HCT116 (cell line): ENCODE results near the gene PRPF6.

Source experiments
- ATF3 ChIP-seq: IDR thresholded peaks from 2 replicates; pipeline ENCODE4 v1.6.1; 2012
- CTCF ChIP-seq, 3 experiments: fragments of 200-600 bp in 1 of 3; sonication (generic) in 1 of 3; IDR thresholded peaks in 2 of 3; conservative IDR thresholded peaks in 1 of 3; 2 replicates each; pipeline ENCODE4 v1.5.1; 2012 to 2017; ENCODE audit warnings: low read depth in 2 of 3, low read length in 2 of 3, antibody characterized with exemption in 1 of 3, borderline replicate concordance in 1 of 3, control low read depth in 1 of 3, mild to moderate bottlenecking in 1 of 3, mixed read lengths in 1 of 3, mixed run types in 1 of 3, moderate library complexity in 1 of 3; ENCODE audit not compliant: insufficient read depth in 1 of 3
- EZH2 ChIP-seq: fragments of 200-600 bp; sonication (generic); IDR thresholded peaks from 2 replicates; pipeline ENCODE4 v1.6.1; 2017; ENCODE audit warnings: antibody characterized with exemption, mixed run types
- FOSL1 ChIP-seq: IDR thresholded peaks from 2 replicates; pipeline ENCODE4 v1.6.1; 2012; ENCODE audit warnings: low read depth
- POLR2A ChIP-seq: IDR thresholded peaks from 2 replicates; pipeline ENCODE4 v1.7.0; 2011; ENCODE audit warnings: borderline replicate concordance; ENCODE audit not compliant: insufficient read depth, insufficient read length; ENCODE audit errors: extremely low read depth
- POLR2AphosphoS5 ChIP-seq: IDR thresholded peaks from 2 replicates; pipeline ENCODE4 v1.6.1; 2011; ENCODE audit warnings: mild to moderate bottlenecking, low read depth, low read length, moderate library complexity
- RAD21 ChIP-seq: IDR thresholded peaks from 2 replicates; pipeline ENCODE4 v1.6.1; 2012; ENCODE audit warnings: low read depth, mild to moderate bottlenecking
- SP1 ChIP-seq: IDR thresholded peaks from 2 replicates; pipeline ENCODE4 v1.6.1; 2012; ENCODE audit warnings: low read depth
- YY1 ChIP-seq: IDR thresholded peaks from 2 replicates; pipeline ENCODE4 v1.6.1; 2011; ENCODE audit warnings: low read length, low read depth, moderate library complexity, mild to moderate bottlenecking; ENCODE audit not compliant: insufficient replicate concordance; ENCODE audit errors: extremely low read depth

- TF ChIP-seq CTCF (IDR thresholded peaks at IDR 0.05 in 2 of 3, conservative IDR thresholded peaks at IDR 0.05 in 1 of 3; ENCODE audit: borderline replicate concordance in 1 of 3, insufficient read depth in 1 of 3, low read depth in 2 of 3, low read length in 2 of 3) = no peak
- no peak for TF ChIP-seq FOSL1
- TF ChIP-seq POLR2A = no peak
- TF ChIP-seq EZH2 = no peak
- TF ChIP-seq SP1 = no peak
- TF ChIP-seq RAD21 = no peak
- TF ChIP-seq POLR2AphosphoS5 = no peak
- no peak for TF ChIP-seq ATF3
- no peak for TF ChIP-seq YY1
Measured at GRCh38 chr20:64027981-64028685, 47.2 kb downstream of the PRPF6 start.
